Kidney epithelial cell (primary cell): ENCODE measurements around the gene SRRM2. TPM values are rescaled to one million over a fixed set of nuclear protein-coding genes. Genes with fewer than 3 reads are reported as not detected.

Experiments used
- DNase-seq: peaks from one replicate; pipeline ENCODE4 v3.0.0-alpha.2; 2010; ENCODE audit warnings: low read depth
- H3K27me3 ChIP-seq: 2 replicates; pipeline ENCODE4 v1.6.0; 2011; ENCODE audit warnings: low read length; ENCODE audit not compliant: control insufficient read depth, insufficient read depth
- H3K36me3 ChIP-seq: 2 replicates; pipeline ENCODE4 v1.5.1; 2011; ENCODE audit warnings: low read length; ENCODE audit not compliant: control insufficient read depth, insufficient read depth
- H3K4me3 ChIP-seq: 2 replicates; pipeline ENCODE4 v1.5.1; 2011; ENCODE audit warnings: low read depth, mild to moderate bottlenecking, control low read depth, low read length
- total RNA-seq: library from RNA; depleted of rRNA; stranded (reverse); fragments of >200 nt; gene quantifications from 2 replicates; pipeline ENCODE4 v1.2.3, GENCODE V29; 2015
- TF ChIP-seq, protein P1 (sequence below): IDR thresholded peaks from 2 replicates; pipeline ENCODE4 v1.5.1; 2011; ENCODE audit warnings: mild to moderate bottlenecking, moderate library complexity, low read length, control low read depth, inconsistent platforms; ENCODE audit not compliant: insufficient read depth, poor library complexity, severe bottlenecking

Gene SRRM2
- total RNA-seq, 1 donor from 2014 or later, result 82.6 TPM

DNA sequence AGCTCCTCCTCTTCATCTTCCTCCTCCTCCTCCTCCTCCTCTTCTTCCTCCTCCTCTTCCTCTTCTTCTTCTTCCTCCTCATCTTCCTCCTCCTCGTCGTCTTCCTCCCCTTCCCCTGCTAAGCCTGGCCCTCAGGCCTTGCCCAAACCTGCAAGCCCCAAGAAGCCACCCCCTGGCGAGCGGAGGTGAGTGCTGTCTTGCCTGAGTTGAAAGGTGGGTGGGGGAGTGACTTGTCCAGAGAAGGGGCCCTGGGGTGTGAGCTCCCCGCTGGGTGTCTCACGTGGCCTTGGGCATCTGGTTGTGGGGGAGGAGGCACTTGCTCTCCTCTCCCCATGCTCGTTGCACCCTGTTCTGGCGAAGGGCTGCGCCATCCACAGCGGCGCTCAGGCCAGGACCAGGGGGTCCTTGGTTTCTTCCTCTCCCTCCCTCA is 16.7 kb downstream of the SRRM2 start:
- DNase-seq, result no peak
- H3K36me3 ChIP-seq, result peaks cover 7% of the 10 kb centered on the region
- TF ChIP-seq, protein P1, sequence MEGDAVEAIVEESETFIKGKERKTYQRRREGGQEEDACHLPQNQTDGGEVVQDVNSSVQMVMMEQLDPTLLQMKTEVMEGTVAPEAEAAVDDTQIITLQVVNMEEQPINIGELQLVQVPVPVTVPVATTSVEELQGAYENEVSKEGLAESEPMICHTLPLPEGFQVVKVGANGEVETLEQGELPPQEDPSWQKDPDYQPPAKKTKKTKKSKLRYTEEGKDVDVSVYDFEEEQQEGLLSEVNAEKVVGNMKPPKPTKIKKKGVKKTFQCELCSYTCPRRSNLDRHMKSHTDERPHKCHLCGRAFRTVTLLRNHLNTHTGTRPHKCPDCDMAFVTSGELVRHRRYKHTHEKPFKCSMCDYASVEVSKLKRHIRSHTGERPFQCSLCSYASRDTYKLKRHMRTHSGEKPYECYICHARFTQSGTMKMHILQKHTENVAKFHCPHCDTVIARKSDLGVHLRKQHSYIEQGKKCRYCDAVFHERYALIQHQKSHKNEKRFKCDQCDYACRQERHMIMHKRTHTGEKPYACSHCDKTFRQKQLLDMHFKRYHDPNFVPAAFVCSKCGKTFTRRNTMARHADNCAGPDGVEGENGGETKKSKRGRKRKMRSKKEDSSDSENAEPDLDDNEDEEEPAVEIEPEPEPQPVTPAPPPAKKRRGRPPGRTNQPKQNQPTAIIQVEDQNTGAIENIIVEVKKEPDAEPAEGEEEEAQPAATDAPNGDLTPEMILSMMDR, result no peak

DNA sequence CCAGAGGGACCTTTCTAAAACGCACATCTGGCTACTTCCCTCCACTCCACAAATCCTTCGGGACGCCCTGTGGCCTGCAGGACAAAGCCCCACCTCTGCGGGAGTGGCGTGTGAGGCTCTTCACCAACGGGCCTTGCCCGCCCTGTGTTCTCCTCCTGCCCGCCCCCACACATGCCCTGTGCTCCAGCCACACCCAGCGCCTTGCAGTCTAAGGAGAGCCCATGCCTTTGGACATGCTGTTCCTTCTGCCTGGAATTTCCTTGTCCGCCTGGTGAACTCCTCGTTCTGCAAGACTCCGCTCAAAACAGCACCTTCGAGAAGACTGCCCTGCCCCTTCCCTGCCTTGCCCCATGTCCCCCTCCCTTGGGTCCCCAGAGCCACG is 17.2 kb downstream of the SRRM2 start:
- no peaks in the 10 kb centered on the region for H3K27me3 ChIP-seq
- no peak overlapping the region for H3K4me3 ChIP-seq
- TF ChIP-seq, protein P1, result no peak
- H3K36me3 ChIP-seq, result peaks cover 7% of the 10 kb centered on the region
- DNase-seq, result no peak

More for the DNA sequence above, 16.7 kb downstream of the SRRM2 start:
- Histone ChIP-seq H3K4me3 (no peak overlapping the region), H3K27me3 (no peaks in the 10 kb centered on the region)

DNA sequence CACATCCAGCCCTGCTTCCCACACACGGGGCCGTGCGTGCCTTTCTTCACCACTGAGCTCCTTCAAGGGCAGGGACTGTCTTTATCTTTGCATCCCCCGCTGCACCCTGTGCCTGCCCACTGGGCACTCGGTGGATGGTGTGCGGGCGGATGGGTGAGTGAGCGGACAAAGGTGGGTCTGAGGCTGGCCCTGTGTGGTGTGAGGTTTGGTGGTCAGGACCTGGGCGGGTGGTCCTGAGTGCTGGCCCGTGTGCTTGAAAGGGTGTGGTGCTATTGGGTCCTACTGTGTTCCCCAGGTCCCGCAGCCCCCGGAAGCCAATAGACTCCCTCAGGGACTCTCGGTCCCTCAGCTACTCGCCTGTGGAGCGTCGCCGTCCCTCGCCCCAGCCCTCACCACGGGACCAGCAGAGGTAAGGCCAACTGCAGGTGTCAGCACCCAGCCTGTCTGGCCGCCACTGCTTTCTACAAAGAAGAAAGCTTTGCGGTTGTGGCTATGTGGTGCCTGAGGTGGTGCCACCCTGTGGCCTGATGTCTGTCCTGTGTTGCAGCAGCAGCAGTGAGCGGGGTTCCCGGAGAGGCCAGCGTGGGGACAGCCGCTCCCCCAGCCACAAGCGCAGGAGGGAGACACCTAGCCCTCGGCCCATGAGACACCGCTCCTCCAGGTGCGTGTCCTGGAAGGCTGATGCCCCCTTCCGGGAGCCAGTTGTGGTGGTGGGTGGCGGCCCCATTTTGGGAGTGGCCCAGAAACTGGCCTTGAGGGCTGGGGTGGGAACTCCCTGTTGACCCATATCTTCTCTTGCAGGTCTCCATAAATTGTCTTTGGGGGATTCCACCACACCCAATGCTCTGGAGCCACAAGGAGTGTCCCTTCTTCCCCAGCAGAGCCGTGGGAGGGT is 17.9 kb downstream of the SRRM2 start:
- TF ChIP-seq, protein P1, result peak; percentile 17
- no peak overlapping the region for H3K4me3 ChIP-seq
- H3K27me3 ChIP-seq, result no peaks in the 10 kb centered on the region
- DNase-seq, result no peak
- H3K36me3 ChIP-seq, result peaks cover 7% of the 10 kb centered on the region

DNA sequence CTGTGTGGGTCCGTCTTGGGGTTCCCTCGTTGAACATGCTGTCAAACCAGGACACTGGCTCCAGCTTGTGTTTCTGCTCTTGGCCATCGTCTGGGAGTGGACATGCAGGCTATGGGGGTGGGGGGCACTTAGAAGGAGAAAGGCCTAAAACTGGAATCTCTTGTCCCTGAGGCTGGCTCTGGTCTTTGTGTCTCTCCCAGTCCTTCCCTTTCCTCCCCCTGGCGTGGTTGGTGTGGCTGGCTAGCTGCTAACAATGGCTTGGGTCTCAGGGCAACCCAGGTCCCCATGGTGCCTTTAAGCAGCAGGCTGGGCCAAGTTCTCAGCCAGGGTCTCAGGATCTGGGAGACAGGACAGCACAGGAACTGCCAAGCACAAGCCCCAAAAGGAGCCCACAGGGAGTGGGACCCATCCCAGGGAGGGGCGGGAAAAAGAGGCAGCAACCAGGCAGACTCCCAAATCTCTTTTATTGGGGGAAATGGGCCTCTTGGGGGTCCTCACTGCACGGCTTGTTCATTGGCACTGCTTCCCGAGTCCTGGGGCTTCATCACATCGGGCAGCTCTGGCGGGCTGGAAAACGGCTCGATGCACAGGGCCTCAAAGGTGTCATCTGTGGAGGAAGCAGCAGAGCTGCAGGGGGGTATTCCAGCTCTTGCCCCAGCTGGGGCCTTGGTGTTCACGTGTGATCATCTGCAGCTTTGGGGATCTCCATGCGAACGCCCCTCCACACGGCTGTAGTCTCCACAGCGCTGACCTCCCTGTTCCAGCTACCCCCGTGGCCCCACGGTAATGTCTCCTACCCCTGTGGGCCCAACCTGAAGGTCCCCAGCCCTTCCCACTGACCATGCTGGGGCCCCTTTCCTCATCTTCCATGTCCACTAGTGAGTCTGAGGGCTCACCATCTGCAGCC is 19.3 kb downstream of the SRRM2 start:
- H3K4me3 ChIP-seq, result no peak overlapping the region
- TF ChIP-seq, protein P1, result no peak
- H3K27me3 ChIP-seq, result no peaks in the 10 kb centered on the region
- no peak for DNase-seq
- H3K36me3 ChIP-seq, result peaks cover 7% of the 10 kb centered on the region

DNA sequence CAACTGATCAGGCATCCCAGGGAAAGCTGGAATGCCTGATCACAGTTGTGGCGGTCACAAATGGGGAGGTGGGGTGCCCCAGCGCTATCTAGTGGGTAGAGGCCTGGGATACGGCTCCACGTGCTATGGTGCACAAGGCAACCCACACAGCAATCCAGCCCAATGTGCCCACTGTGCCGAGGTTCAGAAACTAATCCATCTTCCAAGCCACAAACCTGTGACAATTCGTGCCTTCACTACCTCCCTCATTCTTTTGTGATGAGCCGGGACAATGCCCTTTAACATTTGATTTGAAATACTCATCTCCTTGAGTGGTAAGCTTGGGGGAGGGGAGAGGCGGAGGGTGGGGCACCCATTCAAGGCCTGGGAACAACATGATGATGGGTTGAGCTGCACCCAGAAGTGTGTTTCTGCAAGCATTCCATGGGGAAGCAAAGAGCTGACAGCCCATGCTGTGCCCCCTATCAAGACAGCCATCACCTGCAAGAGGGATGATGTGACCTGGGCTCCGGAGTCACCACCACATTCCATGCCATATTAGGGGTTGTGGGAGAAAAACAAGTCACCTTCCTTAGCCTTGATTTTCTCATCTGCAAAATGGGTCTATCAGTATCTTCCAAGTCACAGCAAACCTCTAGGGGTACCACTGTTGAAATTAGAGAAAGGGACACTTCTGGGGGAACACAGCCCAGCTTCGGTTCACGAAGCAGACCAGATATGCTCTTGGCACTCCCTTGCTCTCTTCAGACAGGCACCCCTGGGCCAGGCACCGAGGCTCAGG is 20.9 kb downstream of the SRRM2 start:
- H3K36me3 ChIP-seq, result peaks cover 6% of the 10 kb centered on the region
- no peak overlapping the region for H3K4me3 ChIP-seq
- TF ChIP-seq, protein P1, result no peak
- H3K27me3 ChIP-seq, result no peaks in the 10 kb centered on the region
- DNase-seq, result no peak
